Mesothelial cell of epicardium (in vitro differentiated cells): ENCODE data around the gene EHMT1. TPM values are rescaled to one million over a fixed set of nuclear protein-coding genes. Genes with fewer than 3 reads are reported as not detected.

Source experiments
- DNase-seq, 2 experiments: peaks; one replicate each; pipeline ENCODE4 v3.0.0; 2021; ENCODE audit warnings: low spot score in 2 of 2; ENCODE audit not compliant: unreplicated experiment in 2 of 2
- H3K27ac Mint-ChIP-seq: 2 replicates; pipeline ENCODE4 v1.8.0; 2021; ENCODE audit warnings: mixed read lengths
- H3K27me3 Mint-ChIP-seq: 2 replicates; pipeline ENCODE4 v1.8.0; 2021; ENCODE audit warnings: low read depth, mixed read lengths
- H3K36me3 Mint-ChIP-seq: 2 replicates; pipeline ENCODE4 v1.8.0; 2021; ENCODE audit warnings: mixed read lengths
- H3K4me1 Mint-ChIP-seq: 2 replicates; pipeline ENCODE4 v1.8.0; 2021; ENCODE audit warnings: mixed read lengths
- H3K4me3 Mint-ChIP-seq: 2 replicates; pipeline ENCODE4 v1.8.0; 2021; ENCODE audit warnings: mild to moderate bottlenecking, moderate library complexity, mixed read lengths
- H3K9me3 Mint-ChIP-seq: 2 replicates; pipeline ENCODE4 v1.8.0; 2021; ENCODE audit warnings: mixed read lengths
- CTCF ChIP-seq: fragments of 200-600 bp; sonication (generic); IDR thresholded peaks from one replicate; pipeline ENCODE4 v1.5.0; 2021; ENCODE audit warnings: antibody characterized with exemption; ENCODE audit not compliant: unreplicated experiment
- total RNA-seq: library from RNA; stranded (reverse); gene quantifications from 3 replicates; pipeline ENCODE4 v1.2.1, GENCODE V29; 2021

Gene EHMT1
- total RNA-seq, 1 donor from 2014 or later: 147 TPM

- TF ChIP-seq CTCF: no peak
- H3K4me1 Mint-ChIP-seq: peaks cover 31% of the 10 kb centered on the region
- peak overlapping the region; percentile 45 for H3K27ac Mint-ChIP-seq
- no peaks in the 10 kb centered on the region for H3K27me3 Mint-ChIP-seq
- no peaks in the 10 kb centered on the region for H3K9me3 Mint-ChIP-seq
- no peaks in the 10 kb centered on the region for H3K36me3 Mint-ChIP-seq
- H3K4me3 Mint-ChIP-seq: no peak overlapping the region
- no peak for DNase-seq
Measured at GRCh38 chr9:137679695-137680305, 61.0 kb downstream of the EHMT1 start.

GRCh38 chr9:137680444-137681358, 61.9 kb downstream of the EHMT1 start:
- no peaks in the 10 kb centered on the region for H3K36me3 Mint-ChIP-seq
- peak overlapping the region; percentile 61 for H3K27ac Mint-ChIP-seq
- H3K4me1 Mint-ChIP-seq: peaks cover 28% of the 10 kb centered on the region
- H3K9me3 Mint-ChIP-seq: peaks cover 8% of the 10 kb centered on the region
- H3K27me3 Mint-ChIP-seq: no peaks in the 10 kb centered on the region
- H3K4me3 Mint-ChIP-seq: no peak overlapping the region
- DNase-seq: no peak
- no peak for TF ChIP-seq CTCF

GRCh38 chr9:137682428-137683105, 63.8 kb downstream of the EHMT1 start:
- H3K36me3 Mint-ChIP-seq: no peaks in the 10 kb centered on the region
- H3K4me1 Mint-ChIP-seq: peaks cover 28% of the 10 kb centered on the region
- H3K9me3 Mint-ChIP-seq: peaks cover 11% of the 10 kb centered on the region
- no peak overlapping the region for H3K4me3 Mint-ChIP-seq
- no peak for DNase-seq
- H3K27ac Mint-ChIP-seq: no peak overlapping the region
- no peaks in the 10 kb centered on the region for H3K27me3 Mint-ChIP-seq
- TF ChIP-seq CTCF: no peak

- H3K4me1 Mint-ChIP-seq: peaks cover 28% of the 10 kb centered on the region
Measured at GRCh38 chr9:137683262-137683864, 64.6 kb downstream of the EHMT1 start.

More at GRCh38 chr9:137683262-137683864, 64.6 kb downstream of the EHMT1 start:
- Mint-ChIP-seq H3K9me3 (peaks cover 11% of the 10 kb centered on the region), H3K27me3 (no peaks in the 10 kb centered on the region), H3K4me3 (no peak overlapping the region), H3K27ac (no peak overlapping the region), H3K36me3 (no peaks in the 10 kb centered on the region)
- TF ChIP-seq CTCF: no peak
- DNase-seq: no peak
